ENCODE results near the gene SCYGR7.

DNA sequence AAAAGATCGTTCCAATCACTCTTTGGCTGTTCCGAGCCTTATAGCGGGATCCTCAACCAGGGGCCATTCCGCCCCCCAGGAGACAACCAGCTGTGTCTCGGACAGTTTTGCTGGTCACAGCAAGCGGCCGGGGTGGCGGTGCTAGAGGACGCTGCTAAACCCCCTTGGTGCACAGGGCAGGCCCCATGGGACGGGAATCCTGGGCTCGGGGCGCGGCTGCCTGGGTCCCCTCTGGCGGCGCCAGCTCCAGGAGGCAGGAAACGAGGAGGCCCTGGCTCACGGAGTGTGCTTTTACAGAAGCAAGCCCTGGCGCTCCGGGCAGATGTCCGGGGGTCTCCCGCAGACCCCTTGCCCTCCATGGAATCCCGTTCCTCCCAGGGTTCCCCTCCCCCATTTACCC, 39.7 kb downstream of the SCYGR7 start:
- TF ChIP-seq NFIB (CRISPR knock-in tag; IDR thresholded peaks at IDR 0.05; ENCODE audit: borderline replicate concordance) (no peak), FOSL2 (CRISPR knock-in tag; IDR thresholded peaks at IDR 0.05) (no peak), POLR2AphosphoS5 (IDR thresholded peaks at IDR 0.05; ENCODE audit: low read depth, low read length) (no peak), ZNF883 (CRISPR knock-in tag; IDR thresholded peaks at IDR 0.05; ENCODE audit: not compliant biosample characterization) (no peak), SETDB1 (CRISPR knock-in tag; IDR thresholded peaks at IDR 0.05; ENCODE audit: borderline replicate concordance) (no peak)
- TF ChIP-seq, protein P1, sequence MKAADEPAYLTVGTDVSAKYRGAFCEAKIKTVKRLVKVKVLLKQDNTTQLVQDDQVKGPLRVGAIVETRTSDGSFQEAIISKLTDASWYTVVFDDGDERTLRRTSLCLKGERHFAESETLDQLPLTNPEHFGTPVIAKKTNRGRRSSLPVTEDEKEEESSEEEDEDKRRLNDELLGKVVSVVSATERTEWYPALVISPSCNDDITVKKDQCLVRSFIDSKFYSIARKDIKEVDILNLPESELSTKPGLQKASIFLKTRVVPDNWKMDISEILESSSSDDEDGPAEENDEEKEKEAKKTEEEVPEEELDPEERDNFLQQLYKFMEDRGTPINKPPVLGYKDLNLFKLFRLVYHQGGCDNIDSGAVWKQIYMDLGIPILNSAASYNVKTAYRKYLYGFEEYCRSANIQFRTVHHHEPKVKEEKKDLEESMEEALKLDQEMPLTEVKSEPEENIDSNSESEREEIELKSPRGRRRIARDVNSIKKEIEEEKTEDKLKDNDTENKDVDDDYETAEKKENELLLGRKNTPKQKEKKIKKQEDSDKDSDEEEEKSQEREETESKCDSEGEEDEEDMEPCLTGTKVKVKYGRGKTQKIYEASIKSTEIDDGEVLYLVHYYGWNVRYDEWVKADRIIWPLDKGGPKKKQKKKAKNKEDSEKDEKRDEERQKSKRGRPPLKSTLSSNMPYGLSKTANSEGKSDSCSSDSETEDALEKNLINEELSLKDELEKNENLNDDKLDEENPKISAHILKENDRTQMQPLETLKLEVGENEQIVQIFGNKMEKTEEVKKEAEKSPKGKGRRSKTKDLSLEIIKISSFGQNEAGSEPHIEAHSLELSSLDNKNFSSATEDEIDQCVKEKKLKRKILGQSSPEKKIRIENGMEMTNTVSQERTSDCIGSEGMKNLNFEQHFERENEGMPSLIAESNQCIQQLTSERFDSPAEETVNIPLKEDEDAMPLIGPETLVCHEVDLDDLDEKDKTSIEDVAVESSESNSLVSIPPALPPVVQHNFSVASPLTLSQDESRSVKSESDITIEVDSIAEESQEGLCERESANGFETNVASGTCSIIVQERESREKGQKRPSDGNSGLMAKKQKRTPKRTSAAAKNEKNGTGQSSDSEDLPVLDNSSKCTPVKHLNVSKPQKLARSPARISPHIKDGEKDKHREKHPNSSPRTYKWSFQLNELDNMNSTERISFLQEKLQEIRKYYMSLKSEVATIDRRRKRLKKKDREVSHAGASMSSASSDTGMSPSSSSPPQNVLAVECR (CRISPR knock-in tag; IDR thresholded peaks at IDR 0.05; ENCODE audit: borderline replicate concordance): no peak
